ENCODE data around the gene IMP4.

Gene IMP4

GRCh38 chr2:130314377-130314776 is 28.3 kb upstream of the IMP4 start:
- Histone ChIP-seq H3K4me1 (ENCODE audit: insufficient read depth, low read length, severe bottlenecking) (no peaks in the 10 kb centered on the region), H2AFZ (ENCODE audit: low read length) (no peak overlapping the region), H3K9me3 (ENCODE audit: low read length) (no peaks in the 10 kb centered on the region), H3K4me2 (ENCODE audit: low read length) (no peak overlapping the region), H3K4me3 (ENCODE audit: low read depth, low read length, poor library complexity, severe bottlenecking) (no peak overlapping the region), H3K27me3 (ENCODE audit: insufficient read depth, low read length) (no peaks in the 10 kb centered on the region), H3K9ac (ENCODE audit: low read length) (no peak overlapping the region), H4K20me1 (ENCODE audit: insufficient read depth, low read length) (no peaks in the 10 kb centered on the region), H3K27ac (ENCODE audit: low read depth, low read length, poor library complexity, severe bottlenecking) (no peak overlapping the region), H3F3A (ENCODE audit: insufficient read depth, low read length) (no peaks in the 10 kb centered on the region), H3K9me2 (ENCODE audit: low read depth, low read length) (no peaks in the 10 kb centered on the region), H3K79me2 (ENCODE audit: insufficient read depth, low read length) (no peaks in the 10 kb centered on the region), H3K36me3 (ENCODE audit: insufficient read depth, low read length) (no peaks in the 10 kb centered on the region)
- TF ChIP-seq EZH2 (IDR thresholded peaks at IDR 0.05; ENCODE audit: borderline replicate concordance, low read length) (no peak), CTCF (IDR thresholded peaks at IDR 0.05; ENCODE audit: low read length) (no peak)

GRCh38 chr2:130316596-130316995 is 26.1 kb upstream of the IMP4 start:
- H4K20me1 ChIP-seq (ENCODE audit: insufficient read depth, low read length): no peaks in the 10 kb centered on the region
- no peak overlapping the region for H3K9ac ChIP-seq (ENCODE audit: low read length)

GRCh38 chr2:130318906-130319305 is 23.8 kb upstream of the IMP4 start:
- H3K36me3 ChIP-seq (ENCODE audit: insufficient read depth, low read length): no peaks in the 10 kb centered on the region
- no peaks in the 10 kb centered on the region for H3K9me3 ChIP-seq (ENCODE audit: low read length)
- no peak for TF ChIP-seq EZH2 (IDR thresholded peaks at IDR 0.05; ENCODE audit: borderline replicate concordance, low read length)
- TF ChIP-seq CTCF (IDR thresholded peaks at IDR 0.05; ENCODE audit: low read length): no peak
- H3K4me1 ChIP-seq (ENCODE audit: insufficient read depth, low read length, severe bottlenecking): no peaks in the 10 kb centered on the region
- H3K79me2 ChIP-seq (ENCODE audit: insufficient read depth, low read length): no peaks in the 10 kb centered on the region
- no peaks in the 10 kb centered on the region for H4K20me1 ChIP-seq (ENCODE audit: insufficient read depth, low read length)
- no peak overlapping the region for H3K27ac ChIP-seq (ENCODE audit: low read depth, low read length, poor library complexity, severe bottlenecking)
- H3K27me3 ChIP-seq (ENCODE audit: insufficient read depth, low read length): no peaks in the 10 kb centered on the region
- no peak overlapping the region for H3K4me3 ChIP-seq (ENCODE audit: low read depth, low read length, poor library complexity, severe bottlenecking)
- no peaks in the 10 kb centered on the region for H3F3A ChIP-seq (ENCODE audit: insufficient read depth, low read length)
- no peaks in the 10 kb centered on the region for H3K9me2 ChIP-seq (ENCODE audit: low read depth, low read length)
- no peak overlapping the region for H3K4me2 ChIP-seq (ENCODE audit: low read length)
- no peak overlapping the region for H2AFZ ChIP-seq (ENCODE audit: low read length)
- no peak overlapping the region for H3K9ac ChIP-seq (ENCODE audit: low read length)

More at GRCh38 chr2:130316596-130316995, 26.1 kb upstream of the IMP4 start:
- Histone ChIP-seq H3K9me2 (ENCODE audit: low read depth, low read length) (no peaks in the 10 kb centered on the region), H3K27ac (ENCODE audit: low read depth, low read length, poor library complexity, severe bottlenecking) (no peak overlapping the region), H3K79me2 (ENCODE audit: insufficient read depth, low read length) (no peaks in the 10 kb centered on the region), H3K4me1 (ENCODE audit: insufficient read depth, low read length, severe bottlenecking) (no peaks in the 10 kb centered on the region), H3K4me2 (ENCODE audit: low read length) (no peak overlapping the region), H3K27me3 (ENCODE audit: insufficient read depth, low read length) (no peaks in the 10 kb centered on the region), H3F3A (ENCODE audit: insufficient read depth, low read length) (no peaks in the 10 kb centered on the region), H3K36me3 (ENCODE audit: insufficient read depth, low read length) (no peaks in the 10 kb centered on the region), H3K9me3 (ENCODE audit: low read length) (no peaks in the 10 kb centered on the region), H2AFZ (ENCODE audit: low read length) (no peak overlapping the region), H3K4me3 (ENCODE audit: low read depth, low read length, poor library complexity, severe bottlenecking) (no peak overlapping the region)
- TF ChIP-seq EZH2 (IDR thresholded peaks at IDR 0.05; ENCODE audit: borderline replicate concordance, low read length): no peak
- TF ChIP-seq CTCF (IDR thresholded peaks at IDR 0.05; ENCODE audit: low read length): no peak
